Lower leg skin (tissue), 3 donors: ENCODE results near the gene LY6G6D.

Experiments
- POLR2A ChIP-seq, 2 donors: fragments of 450-650 bp; IDR thresholded peaks; one replicate each; pipeline ENCODE4 v1.6.1; 2016 to 2017; ENCODE audit warnings: antibody characterized with exemption in 2 of 2, mild to moderate bottlenecking in 1 of 2, moderate library complexity in 1 of 2
- TF ChIP-seq, protein P1 (sequence below), 3 donors: fragments of 450-650 bp; IDR thresholded peaks; one replicate each; pipeline ENCODE4 v1.5.1; 2016; ENCODE audit warnings: antibody characterized with exemption in 3 of 3, mild to moderate bottlenecking in 3 of 3, moderate library complexity in 2 of 3

DNA sequence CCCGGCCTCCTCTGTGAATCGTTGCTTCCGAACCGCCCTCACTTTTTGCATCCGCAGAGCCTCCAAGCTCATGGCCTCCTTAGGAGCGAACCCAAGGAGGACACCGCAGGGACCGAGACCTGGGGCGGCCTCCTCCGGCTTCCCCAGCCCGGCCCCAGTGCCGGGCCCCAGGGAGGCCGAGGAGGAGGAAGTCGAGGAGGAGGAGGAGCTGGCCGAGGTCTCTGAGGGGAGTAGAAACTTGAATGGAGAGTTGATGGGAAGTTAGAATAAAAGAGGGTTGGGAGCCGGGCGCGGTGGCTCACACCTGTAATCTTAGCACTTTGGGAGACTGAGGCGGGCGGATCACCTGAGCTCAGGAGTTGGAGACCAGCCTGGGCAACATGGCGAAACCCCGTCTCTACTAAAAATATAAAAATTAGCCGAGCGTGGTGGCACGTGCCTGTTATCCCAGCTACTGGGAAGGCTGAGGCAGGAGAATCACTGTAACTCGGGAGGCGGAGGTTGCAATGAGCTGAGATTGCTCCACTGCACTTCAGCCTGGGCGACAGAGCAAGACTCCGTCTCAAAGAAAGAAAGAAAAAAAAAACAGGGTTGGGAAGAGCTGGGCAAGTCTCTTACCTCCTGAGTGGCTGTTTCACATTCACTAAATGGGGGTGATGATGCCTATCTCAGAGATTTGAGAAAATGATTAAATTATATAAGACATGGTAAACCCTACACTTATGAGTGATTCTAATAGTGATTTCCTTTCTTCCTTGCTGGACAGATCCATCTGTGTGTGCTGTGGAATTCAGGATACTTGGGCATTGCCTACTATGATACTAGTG is 25.5 kb downstream of the LY6G6D start:
- TF ChIP-seq, protein P1, sequence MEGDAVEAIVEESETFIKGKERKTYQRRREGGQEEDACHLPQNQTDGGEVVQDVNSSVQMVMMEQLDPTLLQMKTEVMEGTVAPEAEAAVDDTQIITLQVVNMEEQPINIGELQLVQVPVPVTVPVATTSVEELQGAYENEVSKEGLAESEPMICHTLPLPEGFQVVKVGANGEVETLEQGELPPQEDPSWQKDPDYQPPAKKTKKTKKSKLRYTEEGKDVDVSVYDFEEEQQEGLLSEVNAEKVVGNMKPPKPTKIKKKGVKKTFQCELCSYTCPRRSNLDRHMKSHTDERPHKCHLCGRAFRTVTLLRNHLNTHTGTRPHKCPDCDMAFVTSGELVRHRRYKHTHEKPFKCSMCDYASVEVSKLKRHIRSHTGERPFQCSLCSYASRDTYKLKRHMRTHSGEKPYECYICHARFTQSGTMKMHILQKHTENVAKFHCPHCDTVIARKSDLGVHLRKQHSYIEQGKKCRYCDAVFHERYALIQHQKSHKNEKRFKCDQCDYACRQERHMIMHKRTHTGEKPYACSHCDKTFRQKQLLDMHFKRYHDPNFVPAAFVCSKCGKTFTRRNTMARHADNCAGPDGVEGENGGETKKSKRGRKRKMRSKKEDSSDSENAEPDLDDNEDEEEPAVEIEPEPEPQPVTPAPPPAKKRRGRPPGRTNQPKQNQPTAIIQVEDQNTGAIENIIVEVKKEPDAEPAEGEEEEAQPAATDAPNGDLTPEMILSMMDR (IDR thresholded peaks at IDR 0.05) = no peak
- TF ChIP-seq POLR2A (IDR thresholded peaks at IDR 0.05) = no peak
